Measurements from ENCODE around the gene CHST14. TPM values are rescaled to one million over a fixed set of nuclear protein-coding genes. Genes with fewer than 3 reads are reported as not detected.
A peak's percentile ranks its signal among the peaks of the same experiment; 100 is the strongest.

The CHST14 gene
- polyA plus RNA-seq, 1 donor from 2014 or later: 0.71 TPM

- H2AFZ ChIP-seq (ENCODE audit: low read depth, low read length): no peak overlapping the region
- H3K27ac ChIP-seq (ENCODE audit: low read length): no peak overlapping the region
- H3K9ac ChIP-seq (ENCODE audit: low read length): no peak overlapping the region
- H3K27me3 ChIP-seq (ENCODE audit: insufficient read depth, low read depth, low read length): peaks cover 7% of the 10 kb centered on the region
- H3K36me3 ChIP-seq (ENCODE audit: insufficient read depth, low read length): no peaks in the 10 kb centered on the region
- no peak overlapping the region for H3K4me2 ChIP-seq (ENCODE audit: low read length)
- peaks cover 14% of the 10 kb centered on the region for H4K20me1 ChIP-seq (ENCODE audit: insufficient read depth)
- peak overlapping the region; percentile 92 for H3K4me3 ChIP-seq (ENCODE audit: low read length)
- TF ChIP-seq TAF1 (IDR thresholded peaks at IDR 0.05; ENCODE audit: low read depth) (no peak), EP300 (conservative IDR thresholded peaks at IDR 0.05; ENCODE audit: poor library complexity, severe bottlenecking) (no peak), SMC3 (conservative IDR thresholded peaks at IDR 0.05; ENCODE audit: poor library complexity) (no peak), MXI1 (conservative IDR thresholded peaks at IDR 0.05; ENCODE audit: poor library complexity, severe bottlenecking) (no peak), EZH2 (IDR thresholded peaks at IDR 0.05; ENCODE audit: borderline replicate concordance, insufficient read depth, low read length, poor library complexity, severe bottlenecking) (no peak)
- H3K79me2 ChIP-seq (replicated peaks; ENCODE audit: insufficient read depth, low read length): peaks cover 61% of the 10 kb centered on the region
- no peaks in the 10 kb centered on the region for H3F3A ChIP-seq (ENCODE audit: insufficient read depth, low read length, poor library complexity, severe bottlenecking)
- no peaks in the 10 kb centered on the region for H3K9me2 ChIP-seq (ENCODE audit: insufficient read depth, low read length)
- H3K9me3 ChIP-seq (ENCODE audit: low read length): no peaks in the 10 kb centered on the region
Observed at GRCh38 chr15:40444736-40445135, 26.0 kb upstream of the CHST14 start.

GRCh38 chr15:40445421-40445922, 25.3 kb upstream of the CHST14 start:
- H3F3A ChIP-seq (ENCODE audit: insufficient read depth, low read length, poor library complexity, severe bottlenecking): no peaks in the 10 kb centered on the region
- peaks cover 68% of the 10 kb centered on the region for H3K79me2 ChIP-seq (replicated peaks; ENCODE audit: insufficient read depth, low read length)
- H3K9me2 ChIP-seq (ENCODE audit: insufficient read depth, low read length): no peaks in the 10 kb centered on the region
- H3K27me3 ChIP-seq (ENCODE audit: insufficient read depth, low read depth, low read length): no peaks in the 10 kb centered on the region
- no peak overlapping the region for H2AFZ ChIP-seq (ENCODE audit: low read depth, low read length)
- no peak for TF ChIP-seq EZH2 (IDR thresholded peaks at IDR 0.05; ENCODE audit: borderline replicate concordance, insufficient read depth, low read length, poor library complexity, severe bottlenecking)
- TF ChIP-seq MXI1 (conservative IDR thresholded peaks at IDR 0.05; ENCODE audit: poor library complexity, severe bottlenecking): no peak
- no peak for TF ChIP-seq POLR2AphosphoS5 (IDR thresholded peaks at IDR 0.05)
- no peak for TF ChIP-seq RAD21 (conservative IDR thresholded peaks at IDR 0.05)
- no peak for TF ChIP-seq CTCF (IDR thresholded peaks at IDR 0.05; ENCODE audit: poor library complexity, severe bottlenecking)
- H3K9me3 ChIP-seq (ENCODE audit: low read length): no peaks in the 10 kb centered on the region
- peaks cover 19% of the 10 kb centered on the region for H4K20me1 ChIP-seq (ENCODE audit: insufficient read depth)
- H3K36me3 ChIP-seq (ENCODE audit: insufficient read depth, low read length): no peaks in the 10 kb centered on the region
- no peak overlapping the region for H3K4me2 ChIP-seq (ENCODE audit: low read length)
- no peak overlapping the region for H3K9ac ChIP-seq (ENCODE audit: low read length)
- no peak overlapping the region for H3K4me3 ChIP-seq (ENCODE audit: low read length)
- no peak overlapping the region for H3K27ac ChIP-seq (ENCODE audit: low read length)

GRCh38 chr15:40446144-40446543, 24.6 kb upstream of the CHST14 start:
- H3K27ac ChIP-seq (ENCODE audit: low read length): no peak overlapping the region
- no peaks in the 10 kb centered on the region for H3K9me3 ChIP-seq (ENCODE audit: low read length)
- H3K9me2 ChIP-seq (ENCODE audit: insufficient read depth, low read length): no peaks in the 10 kb centered on the region
- no peaks in the 10 kb centered on the region for H3F3A ChIP-seq (ENCODE audit: insufficient read depth, low read length, poor library complexity, severe bottlenecking)
- H3K79me2 ChIP-seq (replicated peaks; ENCODE audit: insufficient read depth, low read length): peaks cover 71% of the 10 kb centered on the region
- H4K20me1 ChIP-seq (ENCODE audit: insufficient read depth): peaks cover 19% of the 10 kb centered on the region
- H2AFZ ChIP-seq (ENCODE audit: low read depth, low read length): no peak overlapping the region
- H3K9ac ChIP-seq (ENCODE audit: low read length): no peak overlapping the region
- no peaks in the 10 kb centered on the region for H3K36me3 ChIP-seq (ENCODE audit: insufficient read depth, low read length)
- H3K4me3 ChIP-seq (ENCODE audit: low read length): no peak overlapping the region
- no peaks in the 10 kb centered on the region for H3K27me3 ChIP-seq (ENCODE audit: insufficient read depth, low read depth, low read length)
- TF ChIP-seq TAF1 (IDR thresholded peaks at IDR 0.05; ENCODE audit: low read depth) (no peak), MXI1 (conservative IDR thresholded peaks at IDR 0.05; ENCODE audit: poor library complexity, severe bottlenecking) (no peak), CTCF (IDR thresholded peaks at IDR 0.05; ENCODE audit: poor library complexity, severe bottlenecking) (no peak), REST (IDR thresholded peaks at IDR 0.05; ENCODE audit: borderline replicate concordance) (no peak), POLR2AphosphoS5 (IDR thresholded peaks at IDR 0.05) (no peak), RAD21 (conservative IDR thresholded peaks at IDR 0.05) (no peak), SMC3 (conservative IDR thresholded peaks at IDR 0.05; ENCODE audit: poor library complexity) (no peak), EP300 (conservative IDR thresholded peaks at IDR 0.05; ENCODE audit: poor library complexity, severe bottlenecking) (no peak), EZH2 (IDR thresholded peaks at IDR 0.05; ENCODE audit: borderline replicate concordance, insufficient read depth, low read length, poor library complexity, severe bottlenecking) (no peak)
- no peak overlapping the region for H3K4me2 ChIP-seq (ENCODE audit: low read length)

All from neural cell (in vitro differentiated cells).